Mucosa of gallbladder (tissue), 1 donor: ENCODE results near the gene PDXDC1. TPM values are rescaled to one million over a fixed set of nuclear protein-coding genes. Genes with fewer than 3 reads are reported as not detected.
"Not testable (repeated sequence)": the region's sequence is repeated elsewhere in the genome, so short reads cannot be mapped to it uniquely, and the experiment has no call there.

Source experiments
- DNase-seq: peaks from one replicate; pipeline ENCODE4 v3.0.0-alpha.2; 2020; ENCODE audit warnings: low spot score
- total RNA-seq: library from RNA; stranded (reverse); gene quantifications from one replicate; pipeline ENCODE4 v1.2.1, GENCODE V29; 2021
- donor health status: DM: no; HTN: no; CAD: no.

PDXDC1 gene
- total RNA-seq, 1 donor from 2014 or later, result 189 TPM

DNA sequence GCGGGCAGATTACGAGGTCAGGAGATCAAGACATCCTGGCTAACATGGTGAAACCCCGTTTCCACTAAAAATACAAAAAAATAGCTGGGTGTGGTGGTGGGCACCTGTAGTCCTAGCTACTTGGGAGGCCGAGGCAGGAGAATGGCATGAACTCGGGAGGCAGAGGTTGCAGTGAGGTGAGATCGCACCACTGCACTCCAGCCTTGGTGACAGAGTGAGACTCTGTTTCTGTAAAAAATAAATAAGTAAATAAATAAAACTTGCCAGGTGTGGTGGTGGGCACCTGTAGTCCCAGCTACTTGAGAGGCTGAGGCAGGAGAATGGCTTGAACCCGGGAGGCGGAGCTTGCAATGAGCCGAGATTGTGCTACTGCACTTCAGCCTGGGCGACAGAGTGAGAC, 38.1 kb downstream of the PDXDC1 start:
- DNase-seq, result not testable (repeated sequence)

DNA sequence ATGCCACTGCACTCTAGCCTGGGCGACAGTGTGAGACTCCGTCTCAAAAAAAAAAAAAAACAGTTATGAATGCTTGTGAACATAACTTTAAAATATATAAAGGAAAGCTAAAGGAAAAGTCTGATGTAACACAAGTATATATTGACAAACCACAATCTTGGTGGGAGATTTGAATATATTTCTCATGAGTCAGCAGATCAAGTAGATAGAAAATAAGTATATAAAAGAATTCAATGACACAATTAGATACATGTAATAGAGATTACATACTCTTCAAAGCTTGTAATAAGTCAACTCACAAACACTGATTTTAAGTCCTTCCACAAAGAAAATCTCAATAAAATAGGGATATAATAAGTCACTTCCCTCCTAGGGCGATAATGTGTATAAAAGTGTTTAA, 40.8 kb downstream of the PDXDC1 start:
- DNase-seq, result not testable (repeated sequence)

DNA sequence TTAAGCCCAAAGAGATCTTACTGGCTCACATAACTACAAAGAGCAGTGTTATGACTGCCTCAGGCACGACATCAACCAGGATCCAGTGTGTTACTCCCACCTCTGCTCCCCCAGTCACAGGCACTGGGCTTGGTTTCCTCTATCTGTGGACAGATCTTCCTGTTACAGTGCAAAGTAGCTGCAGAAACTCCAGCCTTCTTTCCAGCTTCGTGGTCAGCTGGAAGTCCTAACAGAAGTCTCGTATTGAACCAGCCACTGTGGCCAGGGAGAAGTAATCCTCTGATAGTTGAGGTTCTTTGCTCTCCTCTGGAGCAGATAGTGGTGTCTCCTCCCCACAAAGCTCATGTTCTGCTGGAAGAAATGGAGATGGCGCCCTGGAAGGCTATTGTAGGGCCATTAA, 41.5 kb downstream of the PDXDC1 start:
- DNase-seq, result not testable (repeated sequence)

DNA sequence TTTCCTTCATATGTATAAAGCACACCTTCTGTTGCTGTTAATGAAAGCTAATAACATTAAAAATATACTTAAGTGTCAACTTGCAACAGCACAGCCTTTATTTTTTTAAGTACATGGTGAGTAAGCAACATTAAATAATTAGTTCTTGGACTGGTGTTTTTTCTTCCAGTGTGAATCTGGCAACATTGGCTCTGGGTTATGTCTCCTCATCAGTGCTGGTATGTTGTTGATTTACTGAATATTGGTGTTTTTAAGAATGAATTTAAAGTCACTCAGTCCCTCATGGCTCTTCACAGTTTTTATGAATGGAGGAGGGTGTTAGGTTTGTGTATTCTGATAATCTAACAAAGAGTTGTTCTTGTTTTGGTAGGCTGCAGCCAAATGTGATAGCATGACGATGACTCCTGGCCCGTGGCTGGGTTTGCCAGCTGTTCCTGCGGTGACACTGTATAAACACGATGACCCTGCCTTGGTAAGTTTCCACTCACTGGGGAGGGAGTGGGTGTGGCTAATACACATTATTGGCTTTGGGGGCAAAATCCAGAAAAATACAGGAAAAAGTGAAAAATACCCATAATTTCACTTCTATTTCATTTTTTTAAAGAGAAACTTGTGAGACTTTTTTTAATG, 42.2 kb downstream of the PDXDC1 start:
- DNase-seq, result not testable (repeated sequence)

DNA sequence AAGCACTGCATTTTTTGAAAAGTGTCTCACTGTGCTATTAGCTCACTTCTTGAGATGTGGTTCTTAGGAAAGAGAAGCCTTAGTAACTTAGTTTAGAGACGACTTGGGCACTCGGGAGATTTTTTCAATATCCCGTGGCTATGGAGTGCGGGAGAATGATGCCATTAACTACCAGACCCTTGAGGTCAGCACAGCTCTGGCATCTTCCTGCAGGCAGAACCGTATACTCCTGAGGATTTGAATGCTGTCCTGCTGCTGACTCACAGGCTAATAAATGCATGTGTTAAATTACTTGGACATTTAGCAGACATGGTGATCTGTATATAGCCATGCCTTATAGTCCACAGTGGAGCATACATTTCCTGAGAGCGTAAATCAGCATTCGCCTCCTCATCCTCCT, 46.6 kb downstream of the PDXDC1 start:
- not testable (repeated sequence) for DNase-seq

DNA sequence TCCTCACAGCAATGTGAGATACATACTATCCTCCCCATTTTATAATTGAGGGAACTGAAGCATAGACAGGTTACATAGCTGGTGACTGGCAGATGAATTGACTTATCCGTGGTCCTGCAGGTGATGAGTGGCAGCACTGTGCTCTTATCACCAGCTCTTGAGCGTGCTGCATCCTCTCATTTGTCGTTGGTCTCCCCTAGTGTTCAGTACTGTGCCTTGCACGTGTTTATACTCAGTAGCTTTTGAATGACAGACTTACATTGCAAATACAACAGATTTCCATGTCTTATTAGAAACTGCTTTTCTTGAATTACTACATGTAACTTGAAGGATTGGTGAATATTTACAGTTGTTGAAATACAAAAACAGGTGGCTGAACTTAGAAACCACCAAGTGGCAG, 47.4 kb downstream of the PDXDC1 start:
- peak; percentile 45 for DNase-seq

DNA sequence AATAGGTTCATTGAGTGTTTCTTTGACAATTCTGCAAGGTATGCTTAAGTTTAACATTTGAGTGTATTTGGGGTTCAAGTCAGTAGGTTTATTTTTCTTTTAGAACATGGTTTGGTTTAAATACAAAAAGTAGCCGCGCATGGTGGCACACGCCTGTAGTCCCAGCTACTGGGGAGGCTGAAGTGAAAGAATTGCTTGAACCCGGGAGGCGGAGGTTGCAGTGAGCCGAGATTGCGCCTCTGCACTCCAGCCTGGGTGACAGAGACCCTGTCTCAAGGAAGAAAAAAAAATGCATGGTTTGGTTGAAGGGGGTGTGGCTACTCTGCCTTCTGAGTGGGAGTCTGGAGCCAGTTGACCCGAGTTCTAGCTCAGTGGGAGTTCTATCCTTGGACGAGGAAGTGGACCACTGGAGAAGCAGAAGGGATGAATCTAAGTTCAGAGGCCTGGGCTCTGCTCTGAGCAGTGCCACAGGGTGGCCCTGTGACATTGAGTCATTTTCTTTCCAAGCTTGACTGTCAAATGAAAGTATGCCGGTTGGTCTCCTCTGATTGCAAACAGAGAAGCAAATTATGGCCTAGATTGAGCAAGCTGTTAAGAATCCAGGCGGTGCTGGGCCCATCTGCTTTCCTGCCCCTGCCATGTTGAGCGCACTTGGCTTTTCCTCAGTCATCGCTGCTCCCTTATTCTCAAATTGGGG, 48.7 kb downstream of the PDXDC1 start:
- DNase-seq, result not testable (repeated sequence)

DNA sequence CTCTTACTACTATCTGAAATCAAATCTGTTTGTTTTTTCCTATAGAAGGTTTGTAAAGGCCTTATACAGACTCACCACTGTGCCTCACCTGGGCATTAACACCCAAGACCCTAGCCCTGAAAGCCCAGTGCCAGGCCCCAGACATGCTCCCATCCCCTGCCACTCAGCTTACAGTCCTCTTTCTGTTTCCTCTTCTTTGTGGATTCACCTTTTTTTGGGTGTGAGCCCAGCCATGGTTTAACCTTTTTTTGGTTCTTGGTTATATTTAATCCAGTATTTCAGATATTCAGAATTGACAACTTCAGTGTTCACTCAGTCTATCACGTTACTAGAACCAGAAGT, 50.0 kb downstream of the PDXDC1 start:
- not testable (repeated sequence) for DNase-seq

DNA sequence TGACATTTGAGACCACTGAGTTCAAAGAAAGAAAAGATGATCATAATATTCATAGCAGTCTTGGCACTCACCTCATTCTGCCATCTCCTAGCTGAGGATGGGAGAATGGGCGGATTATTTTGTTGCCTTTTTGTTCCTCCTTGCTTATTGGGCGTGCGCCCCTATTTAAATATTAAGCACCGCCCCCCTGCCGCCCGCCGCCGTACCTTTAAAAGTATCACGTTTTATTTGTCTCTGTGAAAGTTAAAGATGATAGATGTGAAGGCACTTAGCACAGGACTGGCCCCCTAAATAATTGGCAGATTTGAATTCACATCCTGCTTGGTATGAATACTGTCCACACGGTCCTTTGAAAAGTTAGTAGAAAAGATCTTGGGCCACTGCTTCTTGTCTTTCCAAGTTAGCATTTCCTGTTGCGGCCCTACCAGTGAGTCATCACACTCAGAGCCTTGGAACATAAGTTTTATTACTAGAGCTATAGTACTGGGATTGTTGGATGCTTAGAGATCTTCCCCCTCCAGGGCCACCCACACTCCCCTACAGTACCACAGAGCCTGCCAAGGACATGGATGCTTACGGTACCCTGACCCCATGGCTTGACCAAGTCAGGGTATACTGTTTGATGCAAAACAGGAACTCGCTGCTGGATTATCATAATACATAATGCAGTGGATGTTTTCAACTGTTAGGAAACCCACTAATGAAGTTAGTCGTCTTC, 50.6 kb downstream of the PDXDC1 start:
- DNase-seq, result not testable (repeated sequence)

DNA sequence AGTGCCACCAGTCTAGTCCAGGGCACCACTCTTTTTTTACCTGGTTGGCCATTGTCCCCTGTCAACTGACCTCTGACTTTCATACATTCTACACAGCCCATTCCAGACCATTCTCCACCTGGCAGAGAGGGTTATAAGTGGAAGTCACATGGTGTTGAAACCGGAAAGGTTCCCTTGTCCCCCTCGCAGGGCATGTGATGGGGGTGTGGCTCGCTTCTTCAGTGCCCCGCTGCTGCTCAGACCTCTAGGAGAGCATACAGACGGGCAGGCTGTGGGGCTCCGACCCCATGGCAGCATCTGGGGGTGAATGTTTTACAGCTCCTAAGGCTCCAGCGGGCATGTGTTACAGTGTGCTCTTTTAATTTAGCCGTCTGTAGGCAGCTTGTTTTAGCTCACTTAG, 52.2 kb downstream of the PDXDC1 start:
- DNase-seq, result not testable (repeated sequence)

DNA sequence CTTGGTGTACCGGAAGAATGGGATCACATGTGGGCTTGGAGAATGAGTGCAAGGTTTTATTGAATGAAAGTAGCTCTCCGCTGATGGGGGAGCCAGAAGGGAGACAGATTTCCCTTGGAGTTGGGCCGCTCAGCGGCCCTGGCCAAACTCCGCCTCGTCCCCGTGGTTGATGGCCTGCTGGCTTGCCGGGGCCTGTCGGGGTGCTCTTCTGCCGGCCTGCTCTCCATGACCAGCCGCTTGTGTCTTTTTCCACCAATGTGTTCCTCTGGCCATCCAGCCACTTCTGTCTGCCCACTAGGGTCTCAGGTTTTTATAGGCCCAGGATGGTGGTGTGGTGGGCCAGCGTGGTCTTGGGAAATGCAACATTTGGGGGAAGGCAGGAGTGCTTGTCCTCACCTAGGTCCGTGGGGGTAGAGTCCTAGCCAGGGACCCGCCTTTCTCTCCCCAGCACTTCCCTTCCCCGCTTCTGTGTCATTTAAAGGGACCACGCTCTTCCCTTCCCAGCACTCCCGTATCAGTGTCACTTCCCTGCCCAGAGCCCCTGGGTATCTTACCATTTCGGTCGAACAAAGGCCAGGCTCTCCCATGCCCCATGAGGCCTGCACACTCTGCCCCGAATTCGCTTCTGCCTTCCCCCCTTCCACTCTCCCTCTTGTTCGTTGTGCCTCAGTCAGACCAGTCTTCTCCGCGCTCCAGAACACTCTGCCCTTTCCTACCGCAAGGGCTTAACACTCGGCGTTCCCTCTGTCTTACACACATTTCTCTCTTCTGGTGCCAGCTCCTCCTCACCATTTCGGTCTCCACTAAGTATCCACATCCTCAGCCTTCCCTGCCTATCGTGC, 52.9 kb downstream of the PDXDC1 start:
- not testable (repeated sequence) for DNase-seq

DNA sequence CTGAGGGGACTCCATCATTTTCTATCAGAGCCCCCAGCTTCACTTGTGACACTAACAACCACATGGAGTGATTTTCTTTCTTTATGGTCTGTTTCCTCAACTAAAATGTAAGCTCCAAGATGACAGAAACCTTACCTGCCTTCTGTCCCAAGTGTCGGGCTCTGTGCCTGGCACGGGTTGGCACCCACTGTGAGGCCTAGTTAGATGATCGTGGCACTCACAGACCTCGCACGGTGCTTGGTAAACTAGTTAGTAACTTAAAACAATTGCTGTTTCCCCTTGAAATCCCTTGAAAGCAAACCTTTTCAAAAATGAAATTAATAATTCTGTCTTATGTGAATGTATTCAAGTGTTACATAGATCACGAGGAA, 53.5 kb downstream of the PDXDC1 start:
- not testable (repeated sequence) for DNase-seq

DNA sequence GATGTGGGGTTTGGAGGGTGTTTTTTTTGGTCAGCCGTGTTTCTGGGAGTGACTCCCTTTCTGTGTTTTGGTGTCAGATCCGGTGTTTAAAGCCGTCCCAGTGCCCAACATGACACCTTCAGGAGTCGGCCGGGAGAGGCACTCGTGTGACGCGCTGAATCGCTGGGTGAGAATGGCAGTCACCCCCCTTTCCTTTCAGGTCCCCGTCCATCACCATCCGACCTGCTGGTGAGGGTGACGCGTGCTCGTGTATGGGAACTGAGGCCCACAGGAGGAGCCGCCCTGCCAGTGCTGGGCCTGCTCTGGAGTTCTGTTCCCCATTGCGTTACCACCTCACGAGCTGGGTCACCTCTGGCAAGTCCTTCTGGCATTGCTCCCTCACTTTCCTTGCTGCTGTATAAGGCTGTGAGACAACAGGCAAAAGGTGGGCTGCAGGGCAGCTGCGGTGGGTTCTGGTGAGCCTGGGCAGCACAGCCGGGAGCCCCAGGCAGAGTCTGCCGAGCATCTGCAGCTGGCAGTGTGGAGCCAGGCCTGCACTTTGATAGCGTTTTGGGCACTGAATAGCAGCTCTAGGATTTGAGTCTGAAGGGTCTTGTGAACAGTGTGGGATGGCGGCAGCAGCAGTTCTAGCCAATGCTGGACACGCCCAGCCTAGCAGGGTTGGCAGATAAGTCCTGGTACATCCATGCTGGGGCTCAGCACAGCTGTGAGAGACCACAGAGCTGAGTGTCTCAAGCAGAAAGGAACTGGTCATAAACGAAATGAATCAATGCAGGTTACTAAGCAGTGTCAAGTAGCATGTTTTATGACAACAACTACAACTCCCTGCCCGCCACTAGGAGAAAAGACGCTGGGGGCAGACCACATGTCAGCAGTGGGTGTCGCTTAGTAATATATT, 54.2 kb downstream of the PDXDC1 start:
- not testable (repeated sequence) for DNase-seq

DNA sequence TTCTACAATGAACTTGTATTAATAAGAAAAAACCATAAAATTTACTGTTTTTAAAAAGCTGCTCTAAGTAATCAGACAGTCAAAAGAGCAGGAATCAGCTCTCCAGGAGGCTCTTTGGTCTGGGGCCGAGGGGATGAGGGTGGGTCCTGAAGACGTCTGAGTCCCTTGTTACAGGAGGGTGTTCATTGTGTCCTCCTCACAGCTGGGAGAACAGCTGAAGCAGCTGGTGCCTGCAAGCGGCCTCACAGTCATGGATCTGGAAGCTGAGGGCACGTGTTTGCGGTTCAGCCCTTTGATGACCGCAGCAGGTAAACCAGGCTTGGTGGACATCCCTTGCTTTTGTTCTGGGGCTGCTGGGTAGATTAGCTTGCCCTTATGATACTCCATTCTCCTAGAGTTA, 54.9 kb downstream of the PDXDC1 start:
- not testable (repeated sequence) for DNase-seq

DNA sequence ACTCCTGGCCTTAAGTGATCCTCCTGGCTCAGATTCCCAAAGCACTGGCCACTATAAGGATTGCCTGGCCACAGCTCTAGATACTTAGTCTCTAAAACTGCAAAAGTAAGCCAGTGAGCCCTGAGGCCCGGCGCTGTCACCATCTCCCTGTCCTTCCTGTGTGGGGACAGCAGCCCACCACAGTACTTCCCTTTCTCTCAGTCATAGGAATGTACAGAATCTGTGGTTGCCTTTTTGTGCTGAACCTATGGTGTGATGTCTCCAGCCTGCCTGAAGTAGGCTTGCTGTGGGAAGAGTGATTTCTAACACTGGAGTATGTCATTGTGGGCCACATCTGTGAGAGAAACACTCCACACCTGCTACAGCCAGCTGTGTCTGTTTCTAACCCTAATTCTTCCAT, 56.4 kb downstream of the PDXDC1 start:
- no peak for DNase-seq

DNA sequence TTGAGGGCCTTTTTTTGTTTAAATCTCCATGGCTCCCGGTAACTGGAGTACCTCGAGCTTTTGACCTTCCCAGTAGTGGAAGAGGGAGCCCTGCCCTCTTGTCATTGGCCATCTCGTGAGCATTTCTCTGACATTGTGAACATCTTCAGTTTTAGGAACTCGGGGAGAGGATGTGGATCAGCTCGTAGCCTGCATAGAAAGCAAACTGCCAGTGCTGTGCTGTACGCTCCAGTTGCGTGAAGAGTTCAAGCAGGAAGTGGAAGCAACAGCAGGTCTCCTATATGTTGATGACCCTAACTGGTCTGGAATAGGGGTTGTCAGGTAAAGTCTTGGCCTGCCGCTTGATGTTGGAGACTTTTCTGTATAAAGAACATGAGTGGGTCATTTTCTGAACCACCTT, 56.8 kb downstream of the PDXDC1 start:
- no peak for DNase-seq

DNA sequence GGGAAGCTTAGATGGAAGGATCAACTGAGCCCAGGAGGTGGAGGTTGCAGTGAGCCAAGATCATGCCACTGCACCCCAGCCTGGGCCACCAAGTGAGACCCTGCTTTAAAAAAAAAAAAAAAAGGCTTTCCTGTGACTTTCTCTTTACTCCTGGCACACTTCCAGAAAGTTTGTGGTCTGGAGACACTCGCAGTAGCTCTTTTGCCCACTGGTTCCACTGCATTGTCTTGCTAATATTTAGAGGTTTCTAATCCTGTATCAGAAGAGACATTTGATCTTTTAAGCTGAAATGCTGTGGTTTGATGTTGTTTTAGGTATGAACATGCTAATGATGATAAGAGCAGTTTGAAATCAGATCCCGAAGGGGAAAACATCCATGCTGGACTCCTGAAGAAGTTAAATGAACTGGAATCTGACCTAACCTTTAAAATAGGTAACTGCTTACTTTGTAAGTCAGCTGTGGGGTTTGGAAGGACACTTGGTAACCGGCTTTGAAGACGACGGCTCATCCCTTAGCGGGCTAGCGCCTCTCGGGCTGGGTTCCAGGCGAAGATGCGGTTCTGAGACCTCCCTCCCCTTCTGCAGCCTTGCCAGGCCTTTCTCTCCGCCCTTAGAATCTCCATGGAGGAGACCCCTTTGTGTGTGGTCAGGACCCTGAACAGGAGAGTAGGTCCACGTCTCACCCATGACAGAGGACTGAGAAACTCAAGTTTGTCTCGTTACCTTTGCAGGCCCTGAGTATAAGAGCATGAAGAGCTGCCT, 57.9 kb downstream of the PDXDC1 start:
- no peak for DNase-seq

DNA sequence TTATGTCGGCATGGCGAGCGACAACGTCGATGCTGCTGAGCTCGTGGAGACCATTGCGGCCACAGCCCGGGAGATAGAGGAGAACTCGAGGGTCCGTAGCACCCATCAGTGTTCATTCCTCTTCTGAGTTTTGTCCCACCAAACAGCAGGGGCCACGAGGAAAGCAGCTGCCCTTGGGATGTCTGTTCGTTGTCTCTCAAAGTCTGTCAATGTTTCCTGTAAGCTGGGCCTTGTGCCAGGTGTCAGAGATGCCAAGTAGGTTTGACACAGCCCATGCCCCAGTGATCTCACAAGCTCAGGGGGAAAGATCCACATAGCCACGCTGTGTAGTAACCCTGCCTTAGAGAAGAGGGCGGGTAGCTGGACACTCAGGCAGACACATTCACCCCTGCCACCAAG, 58.5 kb downstream of the PDXDC1 start:
- no peak for DNase-seq

DNA sequence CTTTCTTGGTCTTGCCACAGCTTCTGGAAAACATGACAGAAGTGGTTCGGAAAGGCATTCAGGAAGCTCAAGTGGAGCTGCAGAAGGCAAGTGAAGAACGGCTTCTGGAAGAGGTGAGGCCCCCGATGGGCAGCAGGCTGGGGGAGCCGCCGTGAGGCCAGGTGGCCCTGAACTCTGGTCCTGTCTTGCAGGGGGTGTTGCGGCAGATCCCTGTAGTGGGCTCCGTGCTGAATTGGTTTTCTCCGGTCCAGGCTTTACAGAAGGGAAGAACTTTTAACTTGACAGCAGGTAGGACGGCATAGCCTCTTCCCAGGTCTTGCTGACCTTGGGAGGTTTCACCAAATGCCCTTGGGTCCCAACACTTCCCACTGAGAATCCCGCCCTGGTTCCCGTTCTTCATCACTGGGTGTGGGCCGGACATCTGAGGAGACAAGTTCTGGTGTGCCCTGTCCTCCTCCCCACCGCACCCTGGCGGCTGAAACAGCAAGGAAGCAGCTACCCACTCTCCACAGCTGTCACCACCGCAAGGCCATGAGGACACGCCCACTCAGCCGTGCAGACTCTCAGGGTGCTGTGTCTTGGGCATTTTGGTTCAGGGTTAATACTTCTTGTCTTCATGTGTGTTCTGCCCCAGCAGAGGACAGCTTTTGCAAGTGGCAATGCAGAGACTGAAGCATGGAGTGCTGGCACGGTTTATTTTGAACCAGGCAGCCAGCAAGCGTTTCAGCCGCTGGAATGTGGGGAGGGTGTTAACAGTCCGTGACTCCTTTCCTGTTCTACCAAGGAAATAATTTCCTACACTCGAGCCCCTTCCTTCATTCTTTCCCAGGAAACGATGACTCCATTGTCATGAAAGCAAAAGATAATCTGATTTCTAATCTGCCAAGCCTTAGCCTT, 59.7 kb downstream of the PDXDC1 start:
- DNase-seq, result no peak
